Measurements from ENCODE around the gene ID3.
"Not testable (repeated sequence)": the region's sequence is repeated elsewhere in the genome, so short reads cannot be mapped to it uniquely, and the experiment has no call there.

ID3 gene

GRCh38 chr1:23546897-23547584 is 12.3 kb downstream of the ID3 start:
- DNase-seq: no peak

- DNase-seq: no peak
Observed at GRCh38 chr1:23545851-23546250, 13.4 kb downstream of the ID3 start.

- DNase-seq: peak; percentile 77
Observed at GRCh38 chr1:23544444-23545389, 14.6 kb downstream of the ID3 start.

- no peak for DNase-seq
Observed at GRCh38 chr1:23543707-23544443, 15.4 kb downstream of the ID3 start.

GRCh38 chr1:23542940-23543339 is 16.4 kb downstream of the ID3 start:
- DNase-seq: not testable (repeated sequence)

GRCh38 chr1:23539698-23540266 is 19.5 kb downstream of the ID3 start:
- DNase-seq: peak; percentile 90

GRCh38 chr1:23537296-23537973 is 21.9 kb downstream of the ID3 start:
- no peak for DNase-seq

- no peak for DNase-seq
Observed at GRCh38 chr1:23533246-23534023, 25.9 kb downstream of the ID3 start.

GRCh38 chr1:23531562-23532094 is 27.7 kb downstream of the ID3 start:
- no peak for DNase-seq

GRCh38 chr1:23530747-23531561 is 28.3 kb downstream of the ID3 start, which contains the start of gene E2F2:
TSS of gene E2F2 (minus strand) at chr1:23531233. CDS start at chr1:23530793, 440 bp downstream.
- peak; percentile 89 for DNase-seq

- DNase-seq: peak; percentile 74
Observed at GRCh38 chr1:23530087-23530746, 29.1 kb downstream of the ID3 start.

GRCh38 chr1:23529146-23530086 is 29.9 kb downstream of the ID3 start:
- DNase-seq: peak; percentile 38

- peak; percentile 88 for DNase-seq
Observed at GRCh38 chr1:23528250-23528978, 30.9 kb downstream of the ID3 start.

- no peak for DNase-seq
Observed at GRCh38 chr1:23527900-23528249, 31.4 kb downstream of the ID3 start.

GRCh38 chr1:23527366-23527765 is 31.9 kb downstream of the ID3 start:
- no peak for DNase-seq

- DNase-seq: no peak
Observed at GRCh38 chr1:23526329-23527041, 32.8 kb downstream of the ID3 start.
